MCF 10A (cell line): Measurements from ENCODE around the gene FLRT2. TPM values are rescaled to one million over a fixed set of nuclear protein-coding genes. Genes with fewer than 3 reads are reported as not detected.

Source experiments
- BruUV-seq: library from RNA; stranded (reverse); fragments of 400-500 nt; replicated peaks from 2 replicates; lab custom pipeline; 2021; lab: Mats Ljungman, UMichigan
- CTCF ChIA-PET: fragments of 300-600 bp; sonication (Branson Sonifier 250); formaldehyde crosslinking; extraction: SDS; loops from one replicate; lab custom pipeline; 2021; ENCODE audit warnings: antibody characterized with exemption, inconsistent platforms; lab: Yijun Ruan, JAX
- POLR2A ChIA-PET: fragments of 300-600, 350-650 bp; sonication (Branson Sonifier 250); formaldehyde crosslinking; extraction: SDS; loops from one replicate; lab custom pipeline; 2020; ENCODE audit warnings: antibody characterized with exemption, inconsistent platforms; lab: Yijun Ruan, JAX
- DNase-seq: peaks from one replicate; pipeline ENCODE4 v3.0.0-alpha.2; 2018; ENCODE audit not compliant: unreplicated experiment
- H3K27ac Mint-ChIP-seq: one replicate; pipeline ENCODE4 v1.8.0; 2022; ENCODE audit warnings: mild to moderate bottlenecking, low read depth, mixed read lengths; ENCODE audit not compliant: unreplicated experiment
- H3K27me3 Mint-ChIP-seq: one replicate; pipeline ENCODE4 v1.8.0; 2022; ENCODE audit warnings: mixed read lengths; ENCODE audit not compliant: insufficient read depth, unreplicated experiment
- H3K36me3 Mint-ChIP-seq: one replicate; pipeline ENCODE4 v1.8.0; 2022; ENCODE audit warnings: mild to moderate bottlenecking, moderate library complexity, mixed read lengths; ENCODE audit not compliant: insufficient read depth, unreplicated experiment
- H3K4me1 Mint-ChIP-seq: one replicate; pipeline ENCODE4 v1.8.0; 2022; ENCODE audit warnings: mixed read lengths; ENCODE audit not compliant: insufficient read depth, unreplicated experiment
- H3K4me3 Mint-ChIP-seq: one replicate; pipeline ENCODE4 v1.8.0; 2022; ENCODE audit warnings: mild to moderate bottlenecking, moderate library complexity, mixed read lengths; ENCODE audit not compliant: unreplicated experiment
- H3K9me3 Mint-ChIP-seq: one replicate; pipeline ENCODE4 v1.8.0; 2022; ENCODE audit warnings: mixed read lengths; ENCODE audit not compliant: unreplicated experiment
- intact Hi-C: fragments of 100-400 bp; cut with micrococcal nuclease; formaldehyde crosslinking; loops from 2 replicates; pipeline ENCODE4 v1.14.1; 2022
- total RNA-seq: library from RNA; stranded (reverse); gene quantifications from 2 replicates; pipeline ENCODE4 v1.2.3, GENCODE V29; 2022
- TF ChIP-seq, protein P1 (sequence below): fragments of 200-600 bp; IDR thresholded peaks from one replicate; pipeline ENCODE4 v1.8.0; 2022; ENCODE audit warnings: antibody characterized with exemption, mild to moderate bottlenecking; ENCODE audit not compliant: unreplicated experiment

The FLRT2 gene
- total RNA-seq, 1 experiment from 2014 or later = 153 TPM

DNA sequence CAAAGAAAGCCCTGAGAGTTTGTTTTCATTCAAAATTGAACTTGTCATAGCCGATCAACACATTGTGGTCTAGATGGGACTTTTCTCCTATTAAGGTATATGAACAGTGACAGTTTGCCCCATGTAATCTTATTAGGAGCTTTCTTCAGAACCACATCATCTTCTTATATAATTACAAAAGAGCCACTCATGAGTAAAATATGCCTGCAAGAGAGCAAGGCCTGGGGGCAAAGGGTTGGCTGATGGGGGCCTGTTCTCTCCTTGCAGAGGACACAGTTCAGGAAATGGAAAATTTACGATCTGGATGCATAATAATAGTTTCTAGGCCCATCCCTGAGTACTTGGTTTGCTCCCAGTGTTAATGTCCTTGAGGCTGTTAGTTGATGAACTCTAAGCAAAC is 87.8 kb downstream of the FLRT2 start:
- no TSS peak for BruUV-seq
- Mint-ChIP-seq H3K27ac (no peak overlapping the region), H3K36me3 (peaks cover 31% of the 10 kb centered on the region), H3K9me3 (no peaks in the 10 kb centered on the region), H3K4me3 (no peak overlapping the region), H3K27me3 (no peaks in the 10 kb centered on the region), H3K4me1 (no peaks in the 10 kb centered on the region)
- CTCF ChIA-PET = no interaction called here
- no peak for DNase-seq
- POLR2A ChIA-PET = interaction anchor here (0.7 to 2.0 kb wide), 2 partner anchors 10 to 85 kb away, joined by 4 to 5 read pairs; no protein-coding TSS in a partner anchor
- TF ChIP-seq, protein P1, sequence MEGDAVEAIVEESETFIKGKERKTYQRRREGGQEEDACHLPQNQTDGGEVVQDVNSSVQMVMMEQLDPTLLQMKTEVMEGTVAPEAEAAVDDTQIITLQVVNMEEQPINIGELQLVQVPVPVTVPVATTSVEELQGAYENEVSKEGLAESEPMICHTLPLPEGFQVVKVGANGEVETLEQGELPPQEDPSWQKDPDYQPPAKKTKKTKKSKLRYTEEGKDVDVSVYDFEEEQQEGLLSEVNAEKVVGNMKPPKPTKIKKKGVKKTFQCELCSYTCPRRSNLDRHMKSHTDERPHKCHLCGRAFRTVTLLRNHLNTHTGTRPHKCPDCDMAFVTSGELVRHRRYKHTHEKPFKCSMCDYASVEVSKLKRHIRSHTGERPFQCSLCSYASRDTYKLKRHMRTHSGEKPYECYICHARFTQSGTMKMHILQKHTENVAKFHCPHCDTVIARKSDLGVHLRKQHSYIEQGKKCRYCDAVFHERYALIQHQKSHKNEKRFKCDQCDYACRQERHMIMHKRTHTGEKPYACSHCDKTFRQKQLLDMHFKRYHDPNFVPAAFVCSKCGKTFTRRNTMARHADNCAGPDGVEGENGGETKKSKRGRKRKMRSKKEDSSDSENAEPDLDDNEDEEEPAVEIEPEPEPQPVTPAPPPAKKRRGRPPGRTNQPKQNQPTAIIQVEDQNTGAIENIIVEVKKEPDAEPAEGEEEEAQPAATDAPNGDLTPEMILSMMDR = no peak
- intact Hi-C loops = loop anchor here (10.0 kb wide), 1 partner anchor 237 kb away; no protein-coding TSS in a partner anchor

DNA sequence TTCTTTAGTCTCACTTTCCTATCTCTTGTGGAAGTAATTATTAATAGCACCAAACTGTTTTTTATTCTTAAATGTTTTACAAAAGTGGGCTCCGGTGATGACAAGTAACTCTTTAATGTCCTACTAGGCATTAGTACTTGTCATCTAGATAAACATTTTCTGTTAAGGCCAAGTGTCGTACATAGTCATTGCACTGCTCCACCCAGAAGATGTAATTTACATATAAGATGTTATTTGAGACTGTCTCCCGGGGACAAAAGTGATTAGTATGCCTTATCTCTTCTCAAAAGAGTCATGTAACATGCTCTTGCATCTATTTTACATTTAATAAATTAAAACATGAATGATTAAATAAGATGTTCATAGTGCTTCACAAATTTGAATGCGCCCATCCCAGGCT is 88.4 kb downstream of the FLRT2 start:
- DNase-seq = no peak
- ChIA-PET POLR2A (no interaction called here), CTCF (interaction anchor here (0.6 to 0.7 kb wide), 2 partner anchors 267 to 438 kb away, joined by 3 to 7 read pairs; no protein-coding TSS in a partner anchor)
- Mint-ChIP-seq H3K9me3 (no peaks in the 10 kb centered on the region), H3K27ac (no peak overlapping the region), H3K27me3 (no peaks in the 10 kb centered on the region), H3K4me1 (no peaks in the 10 kb centered on the region), H3K36me3 (peaks cover 37% of the 10 kb centered on the region), H3K4me3 (no peak overlapping the region)
- no TSS peak for BruUV-seq
- TF ChIP-seq, protein P1 = no peak
- intact Hi-C loops = loop anchor here (10.0 kb wide), 1 partner anchor 236 kb away; no protein-coding TSS in a partner anchor

DNA sequence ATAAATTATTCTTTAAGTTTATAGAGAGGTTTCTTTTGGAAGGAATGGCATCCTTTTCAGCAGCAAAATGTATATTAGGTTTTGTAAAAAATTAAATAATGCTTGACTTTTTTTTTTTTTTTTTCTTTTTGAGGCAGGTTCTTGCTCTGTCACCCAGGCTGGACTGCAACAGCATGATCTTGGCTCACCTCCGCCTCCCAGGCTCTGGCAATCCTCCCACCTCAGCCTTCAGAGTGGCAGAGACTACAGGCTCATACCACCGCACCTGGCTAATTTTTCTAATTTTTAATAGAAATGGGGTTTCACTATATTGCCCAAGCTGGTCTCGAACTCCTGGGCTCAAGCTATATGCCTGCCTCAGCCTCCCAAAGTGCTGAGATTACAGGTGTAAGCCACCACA is 89.0 kb downstream of the FLRT2 start:
- intact Hi-C loops = loop anchor here (10.0 kb wide), 1 partner anchor 236 kb away; no protein-coding TSS in a partner anchor
- Mint-ChIP-seq H3K27me3 (no peaks in the 10 kb centered on the region), H3K27ac (no peak overlapping the region), H3K36me3 (peaks cover 41% of the 10 kb centered on the region), H3K9me3 (no peaks in the 10 kb centered on the region), H3K4me1 (no peaks in the 10 kb centered on the region), H3K4me3 (no peak overlapping the region)
- CTCF ChIA-PET = interaction anchor here (0.6 to 1.2 kb wide), 3 partner anchors 8 to 437 kb away, joined by 3 to 7 read pairs (median 3); no protein-coding TSS in a partner anchor
- BruUV-seq = no TSS peak
- POLR2A ChIA-PET = no interaction called here
- no peak for DNase-seq
- TF ChIP-seq, protein P1 = no peak

DNA sequence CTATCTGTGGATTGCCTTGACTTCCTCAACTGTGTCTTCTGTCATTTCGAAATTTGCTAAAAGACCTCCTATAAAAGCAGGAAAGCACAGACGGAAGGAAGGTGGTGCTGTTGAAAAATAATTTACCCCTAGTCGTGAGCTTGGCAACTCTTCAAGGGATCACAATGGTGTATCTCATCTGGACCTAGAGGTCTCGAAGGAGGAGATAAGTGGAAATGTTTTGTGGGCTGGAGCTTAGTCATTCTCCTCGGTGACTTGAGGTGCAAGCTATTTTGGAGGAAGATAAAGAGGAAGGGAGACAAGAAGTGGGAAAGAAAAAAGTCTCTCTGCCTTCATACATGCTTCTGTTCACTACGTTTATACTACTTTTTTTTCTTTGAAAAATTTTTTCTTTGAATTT is 89.9 kb downstream of the FLRT2 start:
- H3K27me3 Mint-ChIP-seq = no peaks in the 10 kb centered on the region
- DNase-seq = no peak
- H3K27ac Mint-ChIP-seq = no peak overlapping the region
- H3K36me3 Mint-ChIP-seq = peaks cover 45% of the 10 kb centered on the region
- TF ChIP-seq, protein P1 = no peak
- intact Hi-C loops = loop anchor here (10.0 kb wide), 1 partner anchor 235 kb away; no protein-coding TSS in a partner anchor
- no peaks in the 10 kb centered on the region for H3K9me3 Mint-ChIP-seq
- ChIA-PET CTCF (interaction anchor here (0.8 to 1.2 kb wide), 2 partner anchors 9 to 52 kb away, joined by 3 read pairs; no protein-coding TSS in a partner anchor), POLR2A (no interaction called here)
- no peak overlapping the region for H3K4me3 Mint-ChIP-seq
- no peaks in the 10 kb centered on the region for H3K4me1 Mint-ChIP-seq
- BruUV-seq = no TSS peak
